ENCODE results near the gene ZNF283.

- TF ChIP-seq ELF4 (IDR thresholded peaks at IDR 0.05) (peak; percentile 53; the same call in 1 of the 2 replicates), LEF1 (IDR thresholded peaks at IDR 0.05; ENCODE audit: borderline replicate concordance) (no peak), BHLHE40 (IDR thresholded peaks at IDR 0.05; ENCODE audit: borderline replicate concordance) (no peak), FOXK2 (IDR thresholded peaks at IDR 0.05) (no peak), ZNF384 (IDR thresholded peaks at IDR 0.05) (no peak), SP1 (IDR thresholded peaks at IDR 0.05) (no peak), NFRKB (IDR thresholded peaks at IDR 0.05) (no peak), SUZ12 (IDR thresholded peaks at IDR 0.05) (peak; percentile 63; the same call in 1 of the 2 replicates), ARNT (IDR thresholded peaks at IDR 0.05) (no peak), TARDBP (IDR thresholded peaks at IDR 0.05) (no peak), CTBP1 (IDR thresholded peaks at IDR 0.05; ENCODE audit: borderline replicate concordance) (no peak), FOXA1 (IDR thresholded peaks at IDR 0.05) (no peak)
Observed at GRCh38 chr19:43826787-43827754, at the start of gene ZNF283.
